GM12878 (cell line): ENCODE measurements around the gene SRGAP2C. TPM values are rescaled to one million over a fixed set of nuclear protein-coding genes. Genes with fewer than 3 reads are reported as not detected.
"Not testable (repeated sequence)": the region's sequence is repeated elsewhere in the genome, so short reads cannot be mapped to it uniquely, and the experiment has no call there.

Experiments
- ATAC-seq: fragments of 200-7000 bp; cut with Tn5 transposase; 3 replicates; pipeline ENCODE4 v1.9.1; 2020; ENCODE audit warnings: mild to moderate bottlenecking, moderate library complexity
- BruUV-seq: library from RNA; stranded (reverse); fragments of 400-500 nt; replicated peaks from 2 replicates; lab custom pipeline; 2021; lab: Mats Ljungman, UMichigan
- CTCF ChIA-PET: fragments of 300-600 bp; sonication (Branson Sonifier 250); formaldehyde crosslinking; extraction: SDS; loops from one replicate; lab custom pipeline; 2021; ENCODE audit warnings: inconsistent platforms; lab: Yijun Ruan, JAX
- POLR2A ChIA-PET: fragments of 350-600 bp; formaldehyde crosslinking; extraction: SDS; loops from one replicate; lab custom pipeline; 2021; ENCODE audit warnings: inconsistent platforms; lab: Charles Lee
- RAD21 ChIA-PET: fragments of 300-600 bp; sonication (Branson Sonifier 250); formaldehyde crosslinking; loops from one replicate; lab custom pipeline; 2023; ENCODE audit warnings: antibody characterized with exemption; ENCODE audit not compliant: unreplicated experiment; lab: Charles Lee
- SMC1A ChIA-PET: fragments of 300-600 bp; sonication (Branson Sonifier 250); formaldehyde crosslinking; loops from one replicate; lab custom pipeline; 2023; ENCODE audit not compliant: unreplicated experiment, uncharacterized antibody; lab: Charles Lee
- DNase-seq: peaks from one replicate; pipeline ENCODE4 v3.0.0-alpha.2; 2011; ENCODE audit warnings: low read depth, low spot score
- FAIRE-seq: peaks from 3 replicates; lab custom pipeline; 2011; peaks lifted over from hg19 to GRCh38; lab: Jason Lieb, UNC
- H2AFZ ChIP-seq: 2 replicates; pipeline ENCODE4 v1.6.0; 2011; ENCODE audit warnings: low read depth, low read length, control low read depth; ENCODE audit not compliant: control insufficient read depth
- H3K27ac ChIP-seq: 2 replicates; pipeline ENCODE4 v1.5.1; 2011; ENCODE audit warnings: control low read depth; ENCODE audit not compliant: control insufficient read depth, insufficient read depth
- H3K27me3 ChIP-seq, 2 experiments: replicated peaks in 1 of 2; 2 replicates each; pipeline versions ENCODE4 v1.6.0 to v1.6.1; 2011; ENCODE audit warnings: low read length in 1 of 2; ENCODE audit not compliant: control insufficient read depth in 2 of 2, insufficient read depth in 2 of 2
- H3K36me3 ChIP-seq, 2 experiments: 2 replicates each; pipeline ENCODE4 v1.5.1; 2011; ENCODE audit warnings: low read length in 1 of 2; ENCODE audit not compliant: control insufficient read depth in 2 of 2, insufficient read depth in 2 of 2
- H3K4me1 ChIP-seq: 2 replicates; pipeline ENCODE4 v1.6.1; 2011; ENCODE audit warnings: mild to moderate bottlenecking, low read length, moderate library complexity, mixed read lengths; ENCODE audit not compliant: control insufficient read depth, insufficient read depth
- H3K4me2 ChIP-seq: 2 replicates; pipeline ENCODE4 v1.6.0; 2011; ENCODE audit warnings: control low read depth; ENCODE audit not compliant: control insufficient read depth, insufficient read depth
- H3K4me3 ChIP-seq: fragments of 200-600 bp; sonication (generic); 2 replicates; pipeline ENCODE4 v1.5.1; 2016
- H3K79me2 ChIP-seq: 2 replicates; pipeline ENCODE4 v1.6.0; 2011; ENCODE audit warnings: low read length; ENCODE audit not compliant: control insufficient read depth, insufficient read depth
- H3K9ac ChIP-seq: 2 replicates; pipeline ENCODE4 v1.8.0; 2011; ENCODE audit warnings: low read length, control low read depth, mixed read lengths; ENCODE audit not compliant: control insufficient read depth, insufficient read depth
- H3K9me3 ChIP-seq: replicated peaks from 3 replicates; pipeline ENCODE4 v1.5.1; 2011; ENCODE audit warnings: mild to moderate bottlenecking, low read length; ENCODE audit not compliant: control insufficient read depth, insufficient read depth
- H4K20me1 ChIP-seq: 2 replicates; pipeline ENCODE4 v1.6.0; 2011; ENCODE audit not compliant: control insufficient read depth, insufficient read depth
- ATF7 ChIP-seq: fragments of 450-650 bp; IDR thresholded peaks from 2 replicates; pipeline ENCODE4 v1.6.1; 2016; ENCODE audit warnings: low read depth, mild to moderate bottlenecking
- BACH1 ChIP-seq: fragments of 450-650 bp; IDR thresholded peaks from 2 replicates; pipeline ENCODE4 v1.6.1; 2017; ENCODE audit warnings: mild to moderate bottlenecking, borderline replicate concordance
- BHLHE40 ChIP-seq, 2 experiments: fragments of 450-650 bp in 1 of 2; IDR thresholded peaks; 2 replicates each; pipeline ENCODE4 v1.6.1; 2011 to 2017; ENCODE audit warnings: low read depth in 2 of 2, borderline replicate concordance in 1 of 2, improper control_type of control experiment in 1 of 2, low read length in 1 of 2, mild to moderate bottlenecking in 1 of 2
- IKZF2 ChIP-seq, 2 experiments: fragments of 450-650 bp; IDR thresholded peaks; 2 replicates each; pipeline ENCODE4 v1.6.1; 2017; ENCODE audit warnings: mild to moderate bottlenecking in 2 of 2, moderate library complexity in 2 of 2
- WGBS: methylation state at CpG from one replicate; pipeline ENCODE4 v1.1.6; 2016; ENCODE audit warnings: low lambda C conversion rate; ENCODE audit not compliant: insufficient replicate concordance, insufficient coverage; ENCODE audit errors: missing lambda C conversion rate; 5-methylcytosine and 5-hydroxymethylcytosine counted together
- in situ Hi-C: fragments of 300-500 bp; cut with MboI; formaldehyde crosslinking; loops from 9 replicates; pipeline ENCODE4 v1.14.3; 2018; ENCODE audit warnings: mixed read lengths
- intact Hi-C: fragments of 100-400 bp; cut with micrococcal nuclease; formaldehyde crosslinking; loops from one replicate; pipeline ENCODE4 v1.14.2; 2022; ENCODE audit not compliant: unreplicated experiment
- polyA plus RNA-seq, 11 experiments: library from polyadenylated mRNA; depleted of rRNA in 4 of 11; unstranded in 6 of 11; stranded (reverse) in 5 of 11; fragments of >200 nt; fragmentation: Nextera tagmentation in 4 of 11; fragmentation: Illumina TruSeq in 1 of 11; extraction: Ambion mirVana in 4 of 11; extraction: Trizol in 1 of 11; gene quantifications; 1 replicate in 1 of 11; 2 replicates in 10 of 11; pipeline versions ENCODE4 v1.2.1 to v1.2.3, GENCODE V29; 2011 to 2016; ENCODE audit warnings: inconsistent platforms in 2 of 11, missing spikeins in 2 of 11, low read depth in 1 of 11
- total RNA-seq, 4 experiments: library from RNA; depleted of rRNA in 3 of 4; stranded (reverse); fragments of >200 nt in 3 of 4; fragmentation: Illumina TruSeq in 1 of 4; extraction: Trizol in 1 of 4; gene quantifications; 2 replicates each; pipeline versions ENCODE4 v1.2.1 to v1.2.3, GENCODE V29; 2013 to 2021
- TF ChIP-seq, protein P1 (sequence below): fragments of 450-650 bp; IDR thresholded peaks from 2 replicates; pipeline ENCODE4 v1.6.1; 2016; ENCODE audit warnings: mild to moderate bottlenecking

The SRGAP2C gene
- total and polyA plus RNA-seq, 10 of the 15 experiments (the other 5 are each of a cell fraction or from before 2014, with no cell fraction given), result 0.82 to 7.6 (median 2.3) TPM

- peak in 1 of 2 experiments; percentile 17; a peak in 1 of 4 replicates for TF ChIP-seq BHLHE40 (IDR thresholded peaks at IDR 0.05; ENCODE audit: borderline replicate concordance in 1 of 2, low read depth in 2 of 2, low read length in 1 of 2)
- TF ChIP-seq, protein P1, sequence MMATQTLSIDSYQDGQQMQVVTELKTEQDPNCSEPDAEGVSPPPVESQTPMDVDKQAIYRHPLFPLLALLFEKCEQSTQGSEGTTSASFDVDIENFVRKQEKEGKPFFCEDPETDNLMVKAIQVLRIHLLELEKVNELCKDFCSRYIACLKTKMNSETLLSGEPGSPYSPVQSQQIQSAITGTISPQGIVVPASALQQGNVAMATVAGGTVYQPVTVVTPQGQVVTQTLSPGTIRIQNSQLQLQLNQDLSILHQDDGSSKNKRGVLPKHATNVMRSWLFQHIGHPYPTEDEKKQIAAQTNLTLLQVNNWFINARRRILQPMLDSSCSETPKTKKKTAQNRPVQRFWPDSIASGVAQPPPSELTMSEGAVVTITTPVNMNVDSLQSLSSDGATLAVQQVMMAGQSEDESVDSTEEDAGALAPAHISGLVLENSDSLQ, result peak; percentile 75
- TF ChIP-seq ATF7, result peak; percentile 72
- peak in 1 of 2 experiments; percentile 34; a peak in 1 of 4 replicates for TF ChIP-seq IKZF2 (IDR thresholded peaks at IDR 0.05)
- 0 out of 2 replicates have a peak, but pooled peaks have one; percentile 37 for TF ChIP-seq BACH1
- ATAC-seq, result peak; percentile 66
- H4K20me1 ChIP-seq, DNase-seq, SMC1A ChIA-PET, RAD21 ChIA-PET, H3K27ac ChIP-seq, H2AFZ ChIP-seq, H3K27me3 ChIP-seq, H3K36me3 ChIP-seq, H3K4me1 ChIP-seq, POLR2A ChIA-PET, FAIRE-seq, H3K9ac ChIP-seq, in situ Hi-C loops, intact Hi-C loops, H3K4me3 ChIP-seq, H3K79me2 ChIP-seq, H3K4me2 ChIP-seq, BruUV-seq, H3K9me3 ChIP-seq: not testable (repeated sequence)
- WGBS, result 50% methylated on average over 1 of the region's 1 CpG
- CTCF ChIA-PET, result interaction anchor here (1.1 kb wide), 1 partner anchor 225 kb away, joined by 3 read pairs; no protein-coding TSS in a partner anchor
Measured at GRCh38 chr1:121221770-121222169, 37.0 kb downstream of the SRGAP2C start.

DNA sequence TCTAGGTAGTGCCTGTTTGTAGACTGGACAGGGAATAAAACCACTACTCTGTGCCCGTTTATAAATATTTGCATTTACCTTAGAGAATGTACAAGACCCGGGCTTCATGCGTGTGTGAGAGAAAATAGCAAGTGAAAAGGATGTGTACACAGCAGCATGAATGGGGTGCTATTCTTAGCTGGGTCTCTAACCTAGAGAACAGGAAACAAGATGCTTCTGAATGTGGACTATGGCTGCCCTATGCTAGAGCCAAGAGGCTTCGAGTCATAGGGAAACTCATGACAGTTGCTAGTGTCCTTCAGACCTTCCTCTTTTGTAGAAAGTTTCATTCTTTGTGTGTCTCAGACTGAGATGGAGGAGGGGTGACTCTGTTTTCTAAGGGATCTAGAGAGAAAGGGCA, 39.9 kb downstream of the SRGAP2C start:
- H3K4me2 ChIP-seq, RAD21 ChIA-PET, H3K79me2 ChIP-seq, POLR2A ChIA-PET, H3K9ac ChIP-seq, CTCF ChIA-PET, H3K27ac ChIP-seq, SMC1A ChIA-PET, H3K4me3 ChIP-seq, H3K27me3 ChIP-seq, BruUV-seq, H3K4me1 ChIP-seq, DNase-seq, H3K36me3 ChIP-seq, intact Hi-C loops, in situ Hi-C loops, H3K9me3 ChIP-seq, H2AFZ ChIP-seq, H4K20me1 ChIP-seq, FAIRE-seq: not testable (repeated sequence)
- ATAC-seq, result peak; percentile 98
- WGBS, result 0% methylated on average over 3 of the region's 4 CpGs

DNA sequence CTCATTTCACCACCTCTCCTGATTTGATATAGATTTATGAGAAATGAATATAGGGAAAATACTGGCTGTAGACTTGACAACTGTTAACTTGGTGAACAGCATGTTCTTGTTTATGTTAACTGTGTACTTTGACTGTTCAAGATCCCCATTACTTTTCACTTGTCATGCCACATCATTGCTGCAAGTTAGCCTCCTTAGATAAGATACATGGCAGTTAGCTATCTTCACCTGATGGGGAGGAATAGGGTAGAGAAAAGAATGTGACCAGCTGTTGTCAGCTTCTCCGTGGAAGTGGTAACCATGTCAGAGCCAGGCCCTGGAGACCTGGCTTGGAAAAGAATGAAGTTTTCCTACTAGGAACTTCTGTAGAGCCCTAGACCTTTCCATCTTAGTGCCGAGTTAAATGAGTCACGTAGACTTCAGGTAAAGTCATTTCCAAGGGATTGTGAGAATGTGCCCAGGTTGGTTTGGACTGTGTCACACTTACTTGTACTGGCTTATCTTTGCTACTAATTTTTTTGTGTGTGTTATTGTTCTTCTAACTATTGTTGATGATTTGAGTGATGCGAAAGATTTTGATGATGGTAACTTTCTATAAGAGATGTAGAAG, 41.6 kb downstream of the SRGAP2C start:
- H3K27me3 ChIP-seq, intact Hi-C loops, CTCF ChIA-PET, SMC1A ChIA-PET, H3K36me3 ChIP-seq, H3K4me1 ChIP-seq, H4K20me1 ChIP-seq, H3K79me2 ChIP-seq, H3K27ac ChIP-seq, H3K9ac ChIP-seq, H3K4me2 ChIP-seq, FAIRE-seq, POLR2A ChIA-PET, RAD21 ChIA-PET, H3K9me3 ChIP-seq, in situ Hi-C loops, DNase-seq, H2AFZ ChIP-seq, ATAC-seq, BruUV-seq, H3K4me3 ChIP-seq: not testable (repeated sequence)
- 81% methylated on average over 2 of the region's 4 CpGs for WGBS
